ENCODE data around the gene TH. TPM values are rescaled to one million over a fixed set of nuclear protein-coding genes. Genes with fewer than 3 reads are reported as not detected.

Gene TH
- total and polyA plus RNA-seq, 9 of the 15 experiments (the other 6 are each of a cell fraction or from before 2014, with no cell fraction given) = not detected

DNA sequence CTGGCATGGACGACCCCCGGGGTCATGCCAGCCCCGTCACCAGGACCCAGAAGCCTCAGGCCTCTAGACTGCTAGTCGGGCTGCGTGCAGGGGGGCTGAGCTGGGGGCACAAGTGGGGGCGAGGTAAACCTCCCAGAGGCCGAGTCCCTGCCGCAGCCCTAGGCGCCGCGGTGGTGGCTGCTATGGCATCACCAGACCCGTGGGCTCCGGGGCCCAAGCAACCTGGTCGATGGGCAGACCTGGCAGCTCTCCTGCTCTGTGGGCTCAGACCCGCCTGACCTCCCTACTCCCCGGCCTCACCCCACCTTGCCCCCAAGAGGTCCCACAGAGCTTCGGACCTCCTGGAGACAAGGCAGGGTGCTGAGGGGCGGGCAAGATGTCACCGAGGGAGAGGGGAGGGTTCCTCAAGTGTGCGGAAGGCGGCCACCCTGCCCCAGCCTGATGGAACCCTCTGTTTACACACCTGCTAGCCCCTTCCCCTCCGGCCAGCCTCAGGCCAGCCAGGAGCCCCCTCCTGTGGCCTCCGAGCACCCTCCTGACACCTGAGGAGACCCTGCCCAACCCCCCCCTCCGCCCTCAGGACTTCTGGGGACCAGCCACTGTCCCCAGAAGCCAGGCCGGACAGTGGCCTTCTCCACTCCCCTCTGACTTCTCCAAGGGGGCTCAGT lies 41.8 kb downstream of the TH start (continued):
- TF ChIP-seq ARID4B (CRISPR knock-in tag; IDR thresholded peaks at IDR 0.05) (no peak), PPARD (CRISPR knock-in tag; IDR thresholded peaks at IDR 0.05) (no peak), CREB3L1 (IDR thresholded peaks at IDR 0.05; ENCODE audit: borderline replicate concordance, low read depth) (no peak), HNRNPUL1 (IDR thresholded peaks at IDR 0.05; ENCODE audit: low read length) (no peak), ZNF518B (CRISPR knock-in tag; IDR thresholded peaks at IDR 0.05) (no peak), ZBTB26 (CRISPR knock-in tag; IDR thresholded peaks at IDR 0.05) (no peak), ZC3H11A (IDR thresholded peaks at IDR 0.05; ENCODE audit: low read depth, low read length) (no peak)

Measured in K562 (cell line).